ENCODE measurements around the gene EIF4EBP2.

The EIF4EBP2 gene

GRCh38 chr10:70465278-70465677, 61.3 kb downstream of the EIF4EBP2 start:
- no peak overlapping the region for H3K9ac ChIP-seq (ENCODE audit: low read depth, low read length, poor library complexity)
- DNase-seq (ENCODE audit: low spot score), result no peak
- no peaks in the 10 kb centered on the region for H3K9me3 ChIP-seq (replicated peaks in 1 of 2; ENCODE audit: control insufficient read depth in 2 of 2, insufficient read depth in 1 of 2, low read depth in 1 of 2, low read length in 2 of 2)
- H3K4me1 ChIP-seq (ENCODE audit: control insufficient read depth in 2 of 2, insufficient read depth in 1 of 2, low read depth in 1 of 2, low read length in 2 of 2), result peaks cover 4 to 9% of the 10 kb centered on the region in 2 donors
- no peak overlapping the region for H2AFZ ChIP-seq (ENCODE audit: low read length)
- H3K18ac ChIP-seq (ENCODE audit: low read length), result no peak overlapping the region
- H4K8ac ChIP-seq (ENCODE audit: low read depth, low read length), result no peak overlapping the region
- WGBS, 2 donors (ENCODE audit: extremely low coverage in 2 of 2, insufficient read length in 2 of 2, insufficient replicate concordance in 1 of 2), result no CpG with 5 or more reads among the region's 4 CpGs
- H3K36me3 ChIP-seq (replicated peaks in 1 of 2; ENCODE audit: control insufficient read depth in 2 of 2, insufficient read depth in 2 of 2, low read length in 2 of 2), result no peaks in the 10 kb centered on the region
- H3K14ac ChIP-seq (ENCODE audit: low read length), result no peak overlapping the region
- no peak overlapping the region for H3K4ac ChIP-seq (ENCODE audit: low read length)
- H2BK5ac ChIP-seq (ENCODE audit: low read length), result no peak overlapping the region
- H3K27ac ChIP-seq (replicated peaks; ENCODE audit: low read length), result no peak overlapping the region
- peaks cover 0 to 9% (median 2%) of the 10 kb centered on the region in 3 experiments for H3K27me3 ChIP-seq (ENCODE audit: control insufficient read depth in 3 of 3, insufficient read depth in 3 of 3, low read depth in 1 of 3, low read length in 3 of 3)
- no peak overlapping the region for H3K23ac ChIP-seq (ENCODE audit: low read depth, low read length, poor library complexity)
- H2BK15ac ChIP-seq (ENCODE audit: low read length), result no peak overlapping the region
- no peak overlapping the region for H2AK5ac ChIP-seq (ENCODE audit: low read depth, low read length)
- no peak overlapping the region for H4K91ac ChIP-seq (ENCODE audit: low read depth, low read length, poor library complexity)
- no peaks in the 10 kb centered on the region for H3K79me1 ChIP-seq (ENCODE audit: low read depth, low read length)
- no peak overlapping the region for H2BK120ac ChIP-seq (ENCODE audit: low read depth, low read length)
- H2BK12ac ChIP-seq (ENCODE audit: low read length), result no peak overlapping the region
- no peak overlapping the region for H3K4me2 ChIP-seq (ENCODE audit: insufficient read depth, low read length, poor library complexity, severe bottlenecking)
- H3K4me3 ChIP-seq (ENCODE audit: low read length in 2 of 2), result no peak overlapping the region

- Histone ChIP-seq H3K27me3 (ENCODE audit: control insufficient read depth in 3 of 3, insufficient read depth in 3 of 3, low read depth in 1 of 3, low read length in 3 of 3) (peaks cover 0 to 6% (median 0%) of the 10 kb centered on the region in 3 experiments), H4K8ac (ENCODE audit: low read depth, low read length) (no peak overlapping the region), H2BK15ac (ENCODE audit: low read length) (no peak overlapping the region), H2BK12ac (ENCODE audit: low read length) (no peak overlapping the region), H2BK5ac (ENCODE audit: low read length) (no peak overlapping the region), H3K4me2 (ENCODE audit: insufficient read depth, low read length, poor library complexity, severe bottlenecking) (no peak overlapping the region), H3K4me3 (ENCODE audit: low read length in 2 of 2) (no peak overlapping the region), H3K14ac (ENCODE audit: low read length) (no peak overlapping the region), H3K79me1 (ENCODE audit: low read depth, low read length) (no peaks in the 10 kb centered on the region), H3K4me1 (ENCODE audit: control insufficient read depth in 2 of 2, insufficient read depth in 1 of 2, low read depth in 1 of 2, low read length in 2 of 2) (peaks cover 4 to 9% of the 10 kb centered on the region in 2 donors), H3K9ac (ENCODE audit: low read depth, low read length, poor library complexity) (no peak overlapping the region), H3K36me3 (replicated peaks in 1 of 2; ENCODE audit: control insufficient read depth in 2 of 2, insufficient read depth in 2 of 2, low read length in 2 of 2) (no peaks in the 10 kb centered on the region), H3K9me3 (replicated peaks in 1 of 2; ENCODE audit: control insufficient read depth in 2 of 2, insufficient read depth in 1 of 2, low read depth in 1 of 2, low read length in 2 of 2) (no peaks in the 10 kb centered on the region), H4K91ac (ENCODE audit: low read depth, low read length, poor library complexity) (no peak overlapping the region), H3K18ac (ENCODE audit: low read length) (no peak overlapping the region), H2AK5ac (ENCODE audit: low read depth, low read length) (no peak overlapping the region), H2AFZ (ENCODE audit: low read length) (no peak overlapping the region), H3K4ac (ENCODE audit: low read length) (no peak overlapping the region), H3K27ac (replicated peaks; ENCODE audit: low read length) (no peak overlapping the region), H2BK120ac (ENCODE audit: low read depth, low read length) (no peak overlapping the region), H3K23ac (ENCODE audit: low read depth, low read length, poor library complexity) (no peak overlapping the region)
- WGBS, 2 donors (ENCODE audit: extremely low coverage in 2 of 2, insufficient read length in 2 of 2, insufficient replicate concordance in 1 of 2), result no CpG with 5 or more reads among the region's 2 CpGs
- no peak for DNase-seq (ENCODE audit: low spot score)
Observed at GRCh38 chr10:70465832-70466231, 61.9 kb downstream of the EIF4EBP2 start.

GRCh38 chr10:70466951-70467350, 63.0 kb downstream of the EIF4EBP2 start:
- Histone ChIP-seq H3K4me2 (ENCODE audit: insufficient read depth, low read length, poor library complexity, severe bottlenecking) (no peak overlapping the region), H2AFZ (ENCODE audit: low read length) (no peak overlapping the region), H2BK15ac (ENCODE audit: low read length) (no peak overlapping the region), H2BK12ac (ENCODE audit: low read length) (no peak overlapping the region), H3K9ac (ENCODE audit: low read depth, low read length, poor library complexity) (no peak overlapping the region), H4K8ac (ENCODE audit: low read depth, low read length) (no peak overlapping the region), H3K23ac (ENCODE audit: low read depth, low read length, poor library complexity) (peak overlapping the region; percentile 13), H4K91ac (ENCODE audit: low read depth, low read length, poor library complexity) (no peak overlapping the region), H2AK5ac (ENCODE audit: low read depth, low read length) (peak overlapping the region; percentile 89), H3K4me3 (ENCODE audit: low read length in 2 of 2) (no peak overlapping the region), H3K79me1 (ENCODE audit: low read depth, low read length) (no peaks in the 10 kb centered on the region), H3K18ac (ENCODE audit: low read length) (no peak overlapping the region), H3K27me3 (ENCODE audit: control insufficient read depth in 3 of 3, insufficient read depth in 3 of 3, low read depth in 1 of 3, low read length in 3 of 3) (peaks cover 0 to 6% (median 0%) of the 10 kb centered on the region in 3 experiments), H3K14ac (ENCODE audit: low read length) (no peak overlapping the region), H3K9me3 (replicated peaks in 1 of 2; ENCODE audit: control insufficient read depth in 2 of 2, insufficient read depth in 1 of 2, low read depth in 1 of 2, low read length in 2 of 2) (no peaks in the 10 kb centered on the region), H3K36me3 (replicated peaks in 1 of 2; ENCODE audit: control insufficient read depth in 2 of 2, insufficient read depth in 2 of 2, low read length in 2 of 2) (no peaks in the 10 kb centered on the region), H3K4me1 (ENCODE audit: control insufficient read depth in 2 of 2, insufficient read depth in 1 of 2, low read depth in 1 of 2, low read length in 2 of 2) (peaks cover 4 to 13% of the 10 kb centered on the region in 2 donors), H3K4ac (ENCODE audit: low read length) (no peak overlapping the region), H2BK120ac (ENCODE audit: low read depth, low read length) (no peak overlapping the region), H2BK5ac (ENCODE audit: low read length) (no peak overlapping the region), H3K27ac (replicated peaks; ENCODE audit: low read length) (no peak overlapping the region)
- DNase-seq (ENCODE audit: low spot score), result no peak
- no CpG with 5 or more reads among the region's 3 CpGs for WGBS, 2 donors (ENCODE audit: extremely low coverage in 2 of 2, insufficient read length in 2 of 2, insufficient replicate concordance in 1 of 2)

GRCh38 chr10:70472799-70473454, 69.0 kb downstream of the EIF4EBP2 start:
- no peak overlapping the region for H3K4me2 ChIP-seq (ENCODE audit: insufficient read depth, low read length, poor library complexity, severe bottlenecking)
- H2BK120ac ChIP-seq (ENCODE audit: low read depth, low read length), result no peak overlapping the region
- no peak overlapping the region for H2AK5ac ChIP-seq (ENCODE audit: low read depth, low read length)
- H3K36me3 ChIP-seq (replicated peaks in 1 of 2; ENCODE audit: control insufficient read depth in 2 of 2, insufficient read depth in 2 of 2, low read length in 2 of 2), result no peaks in the 10 kb centered on the region
- no peak overlapping the region for H3K4ac ChIP-seq (ENCODE audit: low read length)
- no CpG with 5 or more reads among the region's 8 CpGs for WGBS, 2 donors (ENCODE audit: extremely low coverage in 2 of 2, insufficient read length in 2 of 2, insufficient replicate concordance in 1 of 2)
- H3K4me3 ChIP-seq (ENCODE audit: low read length in 2 of 2), result no peak overlapping the region
- DNase-seq (ENCODE audit: low spot score), result no peak
- H3K14ac ChIP-seq (ENCODE audit: low read length), result no peak overlapping the region
- no peak overlapping the region for H4K8ac ChIP-seq (ENCODE audit: low read depth, low read length)
- H3K27me3 ChIP-seq (ENCODE audit: control insufficient read depth in 3 of 3, insufficient read depth in 3 of 3, low read depth in 1 of 3, low read length in 3 of 3), result peaks cover 0 to 40% (median 4%) of the 10 kb centered on the region in 3 experiments
- no peaks in the 10 kb centered on the region for H3K9me3 ChIP-seq (replicated peaks in 1 of 2; ENCODE audit: control insufficient read depth in 2 of 2, insufficient read depth in 1 of 2, low read depth in 1 of 2, low read length in 2 of 2)
- H3K27ac ChIP-seq (replicated peaks; ENCODE audit: low read length), result no peak overlapping the region
- H2BK12ac ChIP-seq (ENCODE audit: low read length), result no peak overlapping the region
- no peak overlapping the region for H4K91ac ChIP-seq (ENCODE audit: low read depth, low read length, poor library complexity)
- no peak overlapping the region for H3K18ac ChIP-seq (ENCODE audit: low read length)
- H3K79me1 ChIP-seq (ENCODE audit: low read depth, low read length), result no peaks in the 10 kb centered on the region
- no peak overlapping the region for H2BK5ac ChIP-seq (ENCODE audit: low read length)
- no peak overlapping the region for H3K9ac ChIP-seq (ENCODE audit: low read depth, low read length, poor library complexity)
- no peak overlapping the region for H2BK15ac ChIP-seq (ENCODE audit: low read length)
- H2AFZ ChIP-seq (ENCODE audit: low read length), result no peak overlapping the region
- H3K23ac ChIP-seq (ENCODE audit: low read depth, low read length, poor library complexity), result no peak overlapping the region
- H3K4me1 ChIP-seq (ENCODE audit: control insufficient read depth in 2 of 2, insufficient read depth in 1 of 2, low read depth in 1 of 2, low read length in 2 of 2), result peaks cover 8 to 16% of the 10 kb centered on the region in 2 donors
